Measurements from ENCODE around the gene FLOT1. TPM values are rescaled to one million over a fixed set of nuclear protein-coding genes. Genes with fewer than 3 reads are reported as not detected.

FLOT1 gene
- total and polyA plus RNA-seq, 9 of the 15 experiments (the other 6 are each of a cell fraction or from before 2014, with no cell fraction given), result 11.7 to 149 (median 118) TPM

DNA sequence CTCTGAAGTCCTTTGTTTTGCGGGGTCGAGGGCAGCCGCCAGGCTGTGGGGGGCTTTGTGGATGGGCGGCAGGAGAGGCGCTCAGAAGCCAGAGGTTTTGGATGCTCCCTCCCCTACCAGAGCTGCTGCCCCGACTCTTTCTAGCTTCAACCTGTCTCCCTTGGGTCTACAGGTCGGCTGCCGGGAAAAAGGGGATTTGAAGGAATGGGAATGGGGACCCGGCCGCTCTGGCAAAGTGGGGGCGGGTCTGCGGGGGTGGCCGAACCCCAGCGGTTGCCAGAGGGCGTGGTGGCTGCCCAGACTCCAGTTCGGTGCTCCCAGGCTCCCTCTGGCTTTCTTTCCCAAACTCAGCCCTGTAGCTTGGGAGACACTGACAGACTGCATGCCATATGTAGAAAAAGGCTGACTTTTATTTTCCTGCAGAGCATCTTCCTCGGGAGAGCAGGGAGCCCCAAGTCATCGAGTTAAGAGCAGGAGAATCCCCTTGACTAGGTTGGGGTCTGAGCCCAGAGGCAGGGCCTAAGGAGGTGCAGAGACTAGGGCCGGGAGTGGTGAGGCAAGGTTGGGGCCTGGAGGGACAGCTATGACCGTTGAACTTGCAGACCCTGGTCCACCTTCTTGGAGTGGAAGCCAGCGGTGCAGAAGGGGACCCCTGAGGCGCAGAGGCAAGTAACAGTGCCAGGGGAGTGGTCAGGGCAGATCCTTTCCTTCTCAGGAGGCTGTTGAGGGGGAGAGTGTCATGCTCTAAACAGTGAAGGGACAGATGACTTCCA lies 54.6 kb downstream of the FLOT1 start:
- intact Hi-C loops (cut with micrococcal nuclease), result loop anchor here (1.0 to 10.0 kb wide), 2 partner anchors 29 to 127 kb away; partner anchors contain the start of gene MDC1
- H3K4me3 ChIP-seq, result peak overlapping the region; percentile 81
- in situ Hi-C loops (cut with MboI), result no loop called here
- peaks cover 11% of the 10 kb centered on the region; the same call in 2 of the 3 replicates for H3K36me3 ChIP-seq (ENCODE audit: control insufficient read depth, insufficient read depth, low read length)
- ATAC-seq (no peak), FAIRE-seq (no peak), DNase-seq (ENCODE audit: extremely low read depth in 1 of 4, low spot score in 3 of 4) (peak in 3 of 4 experiments; percentile 43 to 52 (median 46))
- no peaks in the 10 kb centered on the region for H3K27me3 ChIP-seq (ENCODE audit: control insufficient read depth in 2 of 2, insufficient read depth in 2 of 2, low read length in 2 of 2)
- H3K9ac ChIP-seq (ENCODE audit: insufficient read depth in 1 of 2, low read depth in 2 of 2, low read length in 2 of 2), result peak overlapping the region; percentile 75 to 95
- peak overlapping the region; percentile 97 for H3K4me2 ChIP-seq (ENCODE audit: insufficient read depth, low read length)
- H3K4me1 ChIP-seq (replicated peaks in 1 of 2; ENCODE audit: control insufficient read depth in 2 of 2, insufficient read depth in 2 of 2, low read length in 2 of 2), result peaks cover 46 to 81% of the 10 kb centered on the region in 2 experiments
- H3K79me2 ChIP-seq (ENCODE audit: control insufficient read depth, insufficient read depth, low read length), result peaks cover 72% of the 10 kb centered on the region
- BruUV-seq (replicated peaks), result TSS peak; percentile 38
- no peaks in the 10 kb centered on the region for H4K20me1 ChIP-seq (replicated peaks; ENCODE audit: control insufficient read depth, insufficient read depth, low read length)
- H3K9me1 ChIP-seq (ENCODE audit: control insufficient read depth, insufficient read depth, low read length), result no peaks in the 10 kb centered on the region
- ChIA-PET POLR2A (interaction anchor here (0.6 to 23.5 kb wide), 9 partner anchors 9 to 976 kb away, joined by 3 to 524 read pairs (median 6); partner anchors contain the start of genes DHX16, MDC1 and TUBB), CTCF (ENCODE audit: low intra/inter-chr PET ratio) (no interaction called here)
- peak overlapping the region; percentile 88 for H3K27ac ChIP-seq (ENCODE audit: extremely low read depth, low read depth, low read length)
- 14% methylated on average over 22 of the region's 22 CpGs for WGBS (ENCODE audit: insufficient coverage, low coverage, missing lambda C conversion rate)
- peak overlapping the region; percentile 81 for H2AFZ ChIP-seq (ENCODE audit: low read depth, low read length)
- H3K9me3 ChIP-seq (replicated peaks; ENCODE audit: control insufficient read depth, insufficient read depth, low read depth, low read length), result no peaks in the 10 kb centered on the region
- TF ChIP-seq XRCC3 (IDR thresholded peaks at IDR 0.05) (no peak), IRF2 (CRISPR knock-in tag; IDR thresholded peaks at IDR 0.05) (no peak), RBFOX2 (IDR thresholded peaks at IDR 0.05; ENCODE audit: low read depth, low read length) (peak; percentile 7), CBFB (CRISPR knock-in tag; IDR thresholded peaks at IDR 0.05) (no peak), FOSL1 (tag; conservative IDR thresholded peaks at IDR 0.05) (peak; percentile 71), ZC3H11A (IDR thresholded peaks at IDR 0.05; ENCODE audit: low read depth, low read length) (no peak), FOXA3 (CRISPR knock-in tag; conservative IDR thresholded peaks at IDR 0.05 in 1 of 2, IDR thresholded peaks at IDR 0.05 in 1 of 2) (no peak), SP1 (CRISPR knock-in tag; IDR thresholded peaks at IDR 0.05) (0 out of 2 replicates have a peak, but pooled peaks have one; percentile 12), ZNF766 (CRISPR knock-in tag; conservative IDR thresholded peaks at IDR 0.05) (0 out of 2 replicates have a peak, but pooled peaks have one; percentile 5), EGR1 (conservative IDR thresholded peaks at IDR 0.05) (peak; percentile 88)
- TF ChIP-seq, protein P1, sequence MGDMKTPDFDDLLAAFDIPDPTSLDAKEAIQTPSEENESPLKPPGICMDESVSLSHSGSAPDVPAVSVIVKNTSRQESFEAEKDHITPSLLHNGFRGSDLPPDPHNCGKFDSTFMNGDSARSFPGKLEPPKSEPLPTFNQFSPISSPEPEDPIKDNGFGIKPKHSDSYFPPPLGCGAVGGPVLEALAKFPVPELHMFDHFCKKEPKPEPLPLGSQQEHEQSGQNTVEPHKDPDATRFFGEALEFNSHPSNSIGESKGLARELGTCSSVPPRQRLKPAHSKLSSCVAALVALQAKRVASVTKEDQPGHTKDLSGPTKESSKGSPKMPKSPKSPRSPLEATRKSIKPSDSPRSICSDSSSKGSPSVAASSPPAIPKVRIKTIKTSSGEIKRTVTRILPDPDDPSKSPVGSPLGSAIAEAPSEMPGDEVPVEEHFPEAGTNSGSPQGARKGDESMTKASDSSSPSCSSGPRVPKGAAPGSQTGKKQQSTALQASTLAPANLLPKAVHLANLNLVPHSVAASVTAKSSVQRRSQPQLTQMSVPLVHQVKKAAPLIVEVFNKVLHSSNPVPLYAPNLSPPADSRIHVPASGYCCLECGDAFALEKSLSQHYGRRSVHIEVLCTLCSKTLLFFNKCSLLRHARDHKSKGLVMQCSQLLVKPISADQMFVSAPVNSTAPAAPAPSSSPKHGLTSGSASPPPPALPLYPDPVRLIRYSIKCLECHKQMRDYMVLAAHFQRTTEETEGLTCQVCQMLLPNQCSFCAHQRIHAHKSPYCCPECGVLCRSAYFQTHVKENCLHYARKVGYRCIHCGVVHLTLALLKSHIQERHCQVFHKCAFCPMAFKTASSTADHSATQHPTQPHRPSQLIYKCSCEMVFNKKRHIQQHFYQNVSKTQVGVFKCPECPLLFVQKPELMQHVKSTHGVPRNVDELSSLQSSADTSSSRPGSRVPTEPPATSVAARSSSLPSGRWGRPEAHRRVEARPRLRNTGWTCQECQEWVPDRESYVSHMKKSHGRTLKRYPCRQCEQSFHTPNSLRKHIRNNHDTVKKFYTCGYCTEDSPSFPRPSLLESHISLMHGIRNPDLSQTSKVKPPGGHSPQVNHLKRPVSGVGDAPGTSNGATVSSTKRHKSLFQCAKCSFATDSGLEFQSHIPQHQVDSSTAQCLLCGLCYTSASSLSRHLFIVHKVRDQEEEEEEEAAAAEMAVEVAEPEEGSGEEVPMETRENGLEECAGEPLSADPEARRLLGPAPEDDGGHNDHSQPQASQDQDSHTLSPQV (IDR thresholded peaks at IDR 0.05), result no peak
- TF ChIP-seq, protein P2, sequence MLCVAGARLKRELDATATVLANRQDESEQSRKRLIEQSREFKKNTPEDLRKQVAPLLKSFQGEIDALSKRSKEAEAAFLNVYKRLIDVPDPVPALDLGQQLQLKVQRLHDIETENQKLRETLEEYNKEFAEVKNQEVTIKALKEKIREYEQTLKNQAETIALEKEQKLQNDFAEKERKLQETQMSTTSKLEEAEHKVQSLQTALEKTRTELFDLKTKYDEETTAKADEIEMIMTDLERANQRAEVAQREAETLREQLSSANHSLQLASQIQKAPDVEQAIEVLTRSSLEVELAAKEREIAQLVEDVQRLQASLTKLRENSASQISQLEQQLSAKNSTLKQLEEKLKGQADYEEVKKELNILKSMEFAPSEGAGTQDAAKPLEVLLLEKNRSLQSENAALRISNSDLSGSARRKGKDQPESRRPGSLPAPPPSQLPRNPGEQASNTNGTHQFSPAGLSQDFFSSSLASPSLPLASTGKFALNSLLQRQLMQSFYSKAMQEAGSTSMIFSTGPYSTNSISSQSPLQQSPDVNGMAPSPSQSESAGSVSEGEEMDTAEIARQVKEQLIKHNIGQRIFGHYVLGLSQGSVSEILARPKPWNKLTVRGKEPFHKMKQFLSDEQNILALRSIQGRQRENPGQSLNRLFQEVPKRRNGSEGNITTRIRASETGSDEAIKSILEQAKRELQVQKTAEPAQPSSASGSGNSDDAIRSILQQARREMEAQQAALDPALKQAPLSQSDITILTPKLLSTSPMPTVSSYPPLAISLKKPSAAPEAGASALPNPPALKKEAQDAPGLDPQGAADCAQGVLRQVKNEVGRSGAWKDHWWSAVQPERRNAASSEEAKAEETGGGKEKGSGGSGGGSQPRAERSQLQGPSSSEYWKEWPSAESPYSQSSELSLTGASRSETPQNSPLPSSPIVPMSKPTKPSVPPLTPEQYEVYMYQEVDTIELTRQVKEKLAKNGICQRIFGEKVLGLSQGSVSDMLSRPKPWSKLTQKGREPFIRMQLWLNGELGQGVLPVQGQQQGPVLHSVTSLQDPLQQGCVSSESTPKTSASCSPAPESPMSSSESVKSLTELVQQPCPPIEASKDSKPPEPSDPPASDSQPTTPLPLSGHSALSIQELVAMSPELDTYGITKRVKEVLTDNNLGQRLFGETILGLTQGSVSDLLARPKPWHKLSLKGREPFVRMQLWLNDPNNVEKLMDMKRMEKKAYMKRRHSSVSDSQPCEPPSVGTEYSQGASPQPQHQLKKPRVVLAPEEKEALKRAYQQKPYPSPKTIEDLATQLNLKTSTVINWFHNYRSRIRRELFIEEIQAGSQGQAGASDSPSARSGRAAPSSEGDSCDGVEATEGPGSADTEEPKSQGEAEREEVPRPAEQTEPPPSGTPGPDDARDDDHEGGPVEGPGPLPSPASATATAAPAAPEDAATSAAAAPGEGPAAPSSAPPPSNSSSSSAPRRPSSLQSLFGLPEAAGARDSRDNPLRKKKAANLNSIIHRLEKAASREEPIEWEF (CRISPR knock-in tag; IDR thresholded peaks at IDR 0.05), result no peak
